ENCODE data around the gene KCNMA1.

DNA sequence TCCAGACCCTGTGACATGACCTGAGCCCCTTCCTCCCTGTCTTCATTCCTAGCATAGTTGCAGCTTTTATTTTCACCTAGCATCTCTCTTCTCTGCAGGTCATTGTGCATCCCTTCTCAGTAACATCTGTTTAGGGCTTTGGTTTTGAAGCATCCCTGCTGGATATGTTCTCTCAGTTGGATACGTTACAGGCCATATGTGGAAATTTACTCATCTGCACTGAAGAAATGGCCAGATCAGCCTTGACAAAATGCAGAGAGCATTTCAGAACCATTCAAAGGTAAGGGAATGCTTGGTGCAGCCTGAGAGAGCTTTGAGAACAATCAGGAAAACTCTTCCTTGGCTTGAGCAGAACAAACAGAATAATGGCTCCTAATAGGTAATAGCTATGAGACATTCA lies 647.0 kb downstream of the KCNMA1 start:
- TF ChIP-seq, protein P1, sequence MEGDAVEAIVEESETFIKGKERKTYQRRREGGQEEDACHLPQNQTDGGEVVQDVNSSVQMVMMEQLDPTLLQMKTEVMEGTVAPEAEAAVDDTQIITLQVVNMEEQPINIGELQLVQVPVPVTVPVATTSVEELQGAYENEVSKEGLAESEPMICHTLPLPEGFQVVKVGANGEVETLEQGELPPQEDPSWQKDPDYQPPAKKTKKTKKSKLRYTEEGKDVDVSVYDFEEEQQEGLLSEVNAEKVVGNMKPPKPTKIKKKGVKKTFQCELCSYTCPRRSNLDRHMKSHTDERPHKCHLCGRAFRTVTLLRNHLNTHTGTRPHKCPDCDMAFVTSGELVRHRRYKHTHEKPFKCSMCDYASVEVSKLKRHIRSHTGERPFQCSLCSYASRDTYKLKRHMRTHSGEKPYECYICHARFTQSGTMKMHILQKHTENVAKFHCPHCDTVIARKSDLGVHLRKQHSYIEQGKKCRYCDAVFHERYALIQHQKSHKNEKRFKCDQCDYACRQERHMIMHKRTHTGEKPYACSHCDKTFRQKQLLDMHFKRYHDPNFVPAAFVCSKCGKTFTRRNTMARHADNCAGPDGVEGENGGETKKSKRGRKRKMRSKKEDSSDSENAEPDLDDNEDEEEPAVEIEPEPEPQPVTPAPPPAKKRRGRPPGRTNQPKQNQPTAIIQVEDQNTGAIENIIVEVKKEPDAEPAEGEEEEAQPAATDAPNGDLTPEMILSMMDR (IDR thresholded peaks at IDR 0.05) = no peak
- no peak for TF ChIP-seq POLR2A (IDR thresholded peaks at IDR 0.05)
